HCT116 (cell line): ENCODE results near the gene KSR1. TPM values are rescaled to one million over a fixed set of nuclear protein-coding genes. Genes with fewer than 3 reads are reported as not detected.

Experiments used
- ATAC-seq: fragments of 200-7000 bp; cut with Tn5 transposase; 2 replicates; pipeline ENCODE4 v1.9.1; 2020; ENCODE audit warnings: mild to moderate bottlenecking, moderate library complexity
- BruUV-seq: library from RNA; stranded (reverse); fragments of 400-500 nt; replicated peaks from 2 replicates; lab custom pipeline; 2021; lab: Mats Ljungman, UMichigan
- CTCF ChIA-PET: fragments of 300-600 bp; sonication (Branson Sonifier 250); formaldehyde crosslinking; loops from one replicate; lab custom pipeline; 2021; ENCODE audit warnings: antibody characterized with exemption; lab: Charles Lee
- POLR2A ChIA-PET: fragments of 300-600, 350-600 bp; sonication (Branson Sonifier 250); formaldehyde crosslinking; loops from one replicate; lab custom pipeline; 2021; ENCODE audit warnings: antibody characterized with exemption; lab: Charles Lee
- RAD21 ChIA-PET, 2 experiments: fragments of 300-600 bp; sonication (Branson Sonifier 250); formaldehyde crosslinking; loops; one replicate each; lab custom pipeline; 2023; ENCODE audit warnings: low total read pairs in 2 of 2; ENCODE audit not compliant: uncharacterized antibody in 2 of 2, unreplicated experiment in 2 of 2, low non-redundant PET in 1 of 2; lab: Charles Lee
- DNase-seq: peaks from one replicate; pipeline ENCODE4 v3.0.0-alpha.2; 2010; ENCODE audit warnings: low read depth, low spot score
- H2AFZ ChIP-seq: fragments of 200-600 bp; shearing (Covaris generic), sonication (generic); 2 replicates; pipeline ENCODE4 v1.6.1; 2017; ENCODE audit warnings: low read depth, mixed run types, mixed read lengths, antibody characterized with exemption, low read length; ENCODE audit not compliant: poor library complexity, severe bottlenecking
- H3K27ac ChIP-seq: 2 replicates; pipeline ENCODE4 v1.5.1; 2012; ENCODE audit warnings: low read depth, low read length
- H3K27me3 ChIP-seq: fragments of 200-600 bp; sonication (generic); 2 replicates; pipeline ENCODE4 v1.6.1; 2016; ENCODE audit warnings: mixed run types, low read length, mixed read lengths; ENCODE audit not compliant: insufficient read depth
- H3K36me3 ChIP-seq, 2 experiments: fragments of 200-500 bp in 1 of 2; fragments of 200-600 bp in 1 of 2; sonication (Bioruptor generic) in 1 of 2; sonication (generic) in 1 of 2; 2 replicates each; pipeline versions ENCODE4 v1.5.1 to v1.6.1; 2014 to 2016; ENCODE audit warnings: low read length in 2 of 2, inconsistent platforms in 1 of 2, mixed read lengths in 1 of 2, mixed run types in 1 of 2; ENCODE audit not compliant: insufficient read depth in 2 of 2, control insufficient read depth in 1 of 2
- H3K4me1 ChIP-seq, 2 experiments: fragments of 200-600 bp in 1 of 2; sonication (generic) in 1 of 2; 2 replicates each; pipeline versions ENCODE4 v1.5.1 to v1.6.1; 2012 to 2017; ENCODE audit warnings: low read length in 2 of 2, inconsistent platforms in 1 of 2, mild to moderate bottlenecking in 1 of 2, mixed read lengths in 1 of 2, mixed run types in 1 of 2, moderate library complexity in 1 of 2; ENCODE audit not compliant: insufficient read depth in 2 of 2, control insufficient read depth in 1 of 2
- H3K4me2 ChIP-seq: fragments of 200-600 bp; sonication (generic); 2 replicates; pipeline ENCODE4 v1.6.1; 2017; ENCODE audit warnings: mixed run types, low read length, mixed read lengths
- H3K4me3 ChIP-seq, 2 experiments: fragments of 200-600 bp in 1 of 2; sonication (generic) in 1 of 2; replicated peaks in 1 of 2; 2 replicates each; pipeline ENCODE4 v1.5.1; 2011 to 2016; ENCODE audit warnings: low read length in 2 of 2, control low read depth in 1 of 2, low read depth in 1 of 2, mild to moderate bottlenecking in 1 of 2, mixed read lengths in 1 of 2, mixed run types in 1 of 2
- H3K79me2 ChIP-seq: fragments of 200-600 bp; sonication (generic); 2 replicates; pipeline ENCODE4 v1.6.1; 2017; ENCODE audit warnings: mild to moderate bottlenecking, mixed run types, low read length, moderate library complexity, mixed read lengths; ENCODE audit not compliant: insufficient read depth
- H3K9ac ChIP-seq: fragments of 200-600 bp; sonication (generic); 2 replicates; pipeline ENCODE4 v1.6.1; 2016; ENCODE audit warnings: low read length, mixed read lengths
- H3K9me2 ChIP-seq: fragments of 200-600 bp; sonication (generic), shearing (Covaris generic); 2 replicates; pipeline ENCODE4 v1.6.1; 2017; ENCODE audit warnings: mixed run types, mild to moderate bottlenecking, moderate library complexity; ENCODE audit not compliant: insufficient read depth
- H3K9me3 ChIP-seq, 2 experiments: fragments of 200-500 bp in 1 of 2; fragments of 200-600 bp in 1 of 2; sonication (Bioruptor generic) in 1 of 2; sonication (generic) in 1 of 2; 2 replicates each; pipeline ENCODE4 v1.6.1; 2014 to 2017; ENCODE audit warnings: low read length in 2 of 2, mixed read lengths in 2 of 2, inconsistent platforms in 1 of 2, low read depth in 1 of 2, mild to moderate bottlenecking in 1 of 2, mixed run types in 1 of 2, moderate library complexity in 1 of 2; ENCODE audit not compliant: control insufficient read depth in 1 of 2, insufficient read depth in 1 of 2
- H4K20me1 ChIP-seq: fragments of 200-600 bp; sonication (generic), shearing (Covaris generic); 2 replicates; pipeline ENCODE4 v1.6.1; 2017; ENCODE audit warnings: mixed run types, mild to moderate bottlenecking, moderate library complexity; ENCODE audit not compliant: insufficient read depth
- ATF3 ChIP-seq: IDR thresholded peaks from 2 replicates; pipeline ENCODE4 v1.6.1; 2012
- CBX3 ChIP-seq: IDR thresholded peaks from 2 replicates; pipeline ENCODE4 v1.6.1; 2012; ENCODE audit warnings: low read depth
- CEBPB ChIP-seq: IDR thresholded peaks from 2 replicates; pipeline ENCODE4 v1.6.1; 2012; ENCODE audit warnings: low read depth
- ELF1 ChIP-seq: IDR thresholded peaks from 2 replicates; pipeline ENCODE4 v1.6.1; 2012; ENCODE audit warnings: low read depth, borderline replicate concordance
- EZH2 ChIP-seq: fragments of 200-600 bp; sonication (generic); IDR thresholded peaks from 2 replicates; pipeline ENCODE4 v1.6.1; 2017; ENCODE audit warnings: antibody characterized with exemption, mixed run types
- RAD21 ChIP-seq: IDR thresholded peaks from 2 replicates; pipeline ENCODE4 v1.6.1; 2012; ENCODE audit warnings: low read depth, mild to moderate bottlenecking
- REST ChIP-seq: IDR thresholded peaks from 2 replicates; pipeline ENCODE4 v1.6.1; 2012; ENCODE audit warnings: low read depth
- SP1 ChIP-seq: IDR thresholded peaks from 2 replicates; pipeline ENCODE4 v1.6.1; 2012; ENCODE audit warnings: low read depth
- TCF7L2 ChIP-seq: IDR thresholded peaks from 2 replicates; pipeline ENCODE4 v1.7.0; 2011; ENCODE audit warnings: borderline replicate concordance, inconsistent platforms; ENCODE audit not compliant: insufficient read depth, insufficient read length; ENCODE audit errors: extremely low read depth
- YY1 ChIP-seq: IDR thresholded peaks from 2 replicates; pipeline ENCODE4 v1.6.1; 2011; ENCODE audit warnings: low read length, low read depth, moderate library complexity, mild to moderate bottlenecking; ENCODE audit not compliant: insufficient replicate concordance; ENCODE audit errors: extremely low read depth
- ZBTB33 ChIP-seq: IDR thresholded peaks from 2 replicates; pipeline ENCODE4 v1.6.1; 2011; ENCODE audit warnings: mild to moderate bottlenecking, low read length, moderate library complexity; ENCODE audit not compliant: insufficient replicate concordance; ENCODE audit errors: extremely low read depth
- ZFX ChIP-seq: fragments of 450-650 bp; IDR thresholded peaks from 2 replicates; pipeline ENCODE4 v1.6.1; 2017
- ZNF274 ChIP-seq: fragments of 200-500 bp; sonication (Bioruptor generic); IDR thresholded peaks from 2 replicates; pipeline ENCODE4 v1.6.1; 2014; ENCODE audit warnings: mild to moderate bottlenecking, low read depth, low read length, inconsistent platforms
- intact Hi-C: fragments of 100-400 bp; cut with micrococcal nuclease; formaldehyde crosslinking; loops from 2 replicates; pipeline ENCODE4 v1.10.0; 2022
- total RNA-seq: library from RNA; stranded (reverse); gene quantifications from one replicate; pipeline ENCODE4 v1.2.1, GENCODE V29; 2021; ENCODE audit not compliant: unreplicated experiment
- TF ChIP-seq, protein P1 (sequence below): IDR thresholded peaks from 2 replicates; pipeline ENCODE4 v1.6.1; 2012

Gene KSR1
- total RNA-seq, 1 experiment from 2014 or later = 16.5 TPM

DNA sequence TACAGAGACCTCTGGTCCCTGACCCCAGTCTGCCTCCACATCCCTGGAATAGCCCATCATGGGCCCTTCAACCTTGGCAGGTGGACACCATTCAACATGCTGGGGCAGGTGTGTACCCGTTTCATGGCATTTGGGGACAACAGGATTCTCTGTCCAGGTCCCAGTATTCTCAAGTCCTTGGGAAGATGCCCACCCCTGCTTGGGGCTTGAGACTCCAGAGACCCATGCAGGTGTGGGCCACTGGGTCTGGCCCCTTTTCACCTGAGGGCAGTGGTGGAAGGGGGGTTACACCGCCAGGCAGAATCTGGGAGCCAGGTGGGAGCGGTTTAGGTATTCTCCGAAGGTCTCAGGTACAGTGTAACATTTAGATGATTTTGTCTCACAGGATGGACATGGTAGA lies 37.1 kb upstream of the KSR1 start:
- ChIA-PET POLR2A (no interaction called here), CTCF (no interaction called here), RAD21 (no interaction called here)
- Histone ChIP-seq H3K9ac (no peak overlapping the region), H3K27me3 (no peaks in the 10 kb centered on the region), H3K4me1 (no peaks in the 10 kb centered on the region), H3K4me3 (no peak overlapping the region), H4K20me1 (no peaks in the 10 kb centered on the region), H2AFZ (no peak overlapping the region), H3K9me3 (no peaks in the 10 kb centered on the region), H3K27ac (no peak overlapping the region), H3K36me3 (no peaks in the 10 kb centered on the region), H3K4me2 (no peak overlapping the region), H3K9me2 (no peaks in the 10 kb centered on the region), H3K79me2 (no peaks in the 10 kb centered on the region)
- TF ChIP-seq, protein P1, sequence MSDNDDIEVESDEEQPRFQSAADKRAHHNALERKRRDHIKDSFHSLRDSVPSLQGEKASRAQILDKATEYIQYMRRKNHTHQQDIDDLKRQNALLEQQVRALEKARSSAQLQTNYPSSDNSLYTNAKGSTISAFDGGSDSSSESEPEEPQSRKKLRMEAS = no peak
- TF ChIP-seq ATF3 (no peak), CEBPB (no peak), SP1 (no peak), ZNF274 (no peak)
- intact Hi-C loops = no loop called here
- ATAC-seq (no peak), DNase-seq (no peak)
- BruUV-seq = no TSS peak

DNA sequence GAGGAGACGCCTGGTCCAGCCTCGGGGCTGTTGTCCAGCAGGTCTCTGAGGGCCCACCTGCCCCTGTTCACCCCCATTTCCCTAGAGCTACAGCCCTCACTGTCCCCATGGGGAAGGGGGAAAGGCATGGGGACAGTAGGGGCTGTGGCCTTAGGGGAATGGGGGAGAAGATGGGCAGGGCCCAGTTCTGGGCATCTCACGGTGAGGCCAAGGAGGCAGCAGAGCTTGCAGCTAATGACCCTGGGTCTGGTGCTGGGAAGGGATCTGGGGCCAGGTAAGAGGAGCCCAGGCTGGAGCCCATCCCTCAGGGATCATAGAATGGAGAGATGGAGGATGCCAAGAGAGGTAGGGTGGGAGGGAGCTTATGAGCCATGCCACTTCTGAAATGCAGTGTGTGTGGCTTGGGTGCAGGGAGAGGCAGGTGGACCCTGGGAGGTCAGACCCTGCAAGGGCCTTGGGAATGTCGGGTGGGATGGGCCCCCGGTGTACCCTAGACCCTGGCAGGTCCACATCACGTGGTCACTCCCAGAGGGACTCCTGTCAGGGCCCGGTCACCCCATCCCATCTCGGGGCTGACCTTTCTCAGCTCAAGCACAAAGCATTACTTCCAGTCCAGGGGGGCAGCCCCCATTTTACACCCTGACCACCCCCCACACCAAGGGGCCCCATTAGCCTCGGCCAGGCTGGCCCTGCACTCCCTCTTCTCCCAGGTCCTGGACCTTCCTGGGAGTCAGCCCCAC lies 35.9 kb upstream of the KSR1 start:
- BruUV-seq = no TSS peak
- H3K9ac ChIP-seq = no peak overlapping the region
- ChIA-PET RAD21 (no interaction called here), CTCF (no interaction called here), POLR2A (no interaction called here)
- no peaks in the 10 kb centered on the region for H3K79me2 ChIP-seq
- H3K9me3 ChIP-seq = no peaks in the 10 kb centered on the region
- no peak overlapping the region for H3K4me3 ChIP-seq
- no peaks in the 10 kb centered on the region for H3K9me2 ChIP-seq
- H3K4me1 ChIP-seq = no peaks in the 10 kb centered on the region
- no peaks in the 10 kb centered on the region for H3K36me3 ChIP-seq
- intact Hi-C loops = no loop called here
- no peaks in the 10 kb centered on the region for H4K20me1 ChIP-seq
- DNase-seq = no peak
- H3K27me3 ChIP-seq = no peaks in the 10 kb centered on the region
- no peak overlapping the region for H2AFZ ChIP-seq
- ATAC-seq = no peak
- no peak overlapping the region for H3K4me2 ChIP-seq
- no peak overlapping the region for H3K27ac ChIP-seq
- TF ChIP-seq SP1 (no peak), RAD21 (no peak), CEBPB (no peak), ZFX (no peak), ELF1 (no peak), REST (no peak), TCF7L2 (no peak), CBX3 (no peak), EZH2 (no peak), YY1 (no peak), ZBTB33 (no peak)
